Immature natural killer cell (primary cell): ENCODE data around the gene KBTBD13. TPM values are rescaled to one million over a fixed set of nuclear protein-coding genes. Genes with fewer than 3 reads are reported as not detected.
A peak's percentile ranks its signal among the peaks of the same experiment; 100 is the strongest.

Source experiments
- DNase-seq, 3 donors: peaks; one replicate each; pipeline ENCODE4 v3.0.0; 2022; ENCODE audit warnings: mixed read lengths in 1 of 3
- H3K27ac Mint-ChIP-seq, 6 donors: one replicate each; pipeline ENCODE4 v1.8.0; 2020; ENCODE audit warnings: mixed read lengths in 6 of 6, mild to moderate bottlenecking in 5 of 6, inconsistent platforms in 4 of 6, moderate library complexity in 3 of 6
- H3K27me3 Mint-ChIP-seq, 3 donors: one replicate each; pipeline ENCODE4 v1.8.0; 2020 to 2021; ENCODE audit warnings: low read depth in 3 of 3, mild to moderate bottlenecking in 3 of 3, mixed read lengths in 3 of 3, moderate library complexity in 3 of 3, inconsistent platforms in 1 of 3
- H3K36me3 Mint-ChIP-seq, 3 donors: one replicate each; pipeline ENCODE4 v1.8.0; 2020; ENCODE audit warnings: mixed read lengths in 3 of 3, inconsistent platforms in 2 of 3, mild to moderate bottlenecking in 2 of 3
- H3K4me1 Mint-ChIP-seq, 2 donors: one replicate each; pipeline ENCODE4 v1.8.0; 2020; ENCODE audit warnings: inconsistent platforms in 2 of 2, mild to moderate bottlenecking in 2 of 2, mixed read lengths in 2 of 2, moderate library complexity in 1 of 2
- H3K4me3 Mint-ChIP-seq, 5 donors: one replicate each; pipeline ENCODE4 v1.8.0; 2020; ENCODE audit warnings: mild to moderate bottlenecking in 5 of 5, mixed read lengths in 5 of 5, inconsistent platforms in 3 of 5, moderate library complexity in 3 of 5
- H3K9me3 Mint-ChIP-seq, 6 donors: one replicate each; pipeline ENCODE4 v1.8.0; 2020; ENCODE audit warnings: mild to moderate bottlenecking in 6 of 6, mixed read lengths in 6 of 6, inconsistent platforms in 4 of 6, moderate library complexity in 3 of 6
- polyA plus RNA-seq, 3 donors: library from polyadenylated mRNA; unstranded; fragments of 300-500 nt; fragmentation: Illumina TruSeq; gene quantifications; one replicate each; pipeline ENCODE4 v1.2.3, GENCODE V29; 2021

KBTBD13 gene
- polyA plus RNA-seq, 3 donors from 2014 or later: not detected

- peaks cover 8 to 29% (median 14%) of the 10 kb centered on the region in 3 donors for H3K27me3 Mint-ChIP-seq
- no peaks in the 10 kb centered on the region for H3K36me3 Mint-ChIP-seq
- H3K4me1 Mint-ChIP-seq: peaks cover 8 to 15% of the 10 kb centered on the region in 2 donors
- H3K4me3 Mint-ChIP-seq: peak overlapping the region in 1 of 5 donors; percentile 36
- no peak overlapping the region for H3K27ac Mint-ChIP-seq
- no peaks in the 10 kb centered on the region for H3K9me3 Mint-ChIP-seq
- DNase-seq: no peak
Observed at GRCh38 chr15:65082303-65082953, 5.9 kb downstream of the KBTBD13 start.

GRCh38 chr15:65083262-65083701, 6.7 kb downstream of the KBTBD13 start:
- peaks cover 3 to 8% of the 10 kb centered on the region in 2 donors for H3K4me1 Mint-ChIP-seq
- H3K27ac Mint-ChIP-seq: no peak overlapping the region
- peaks cover 8 to 22% (median 12%) of the 10 kb centered on the region in 3 donors for H3K27me3 Mint-ChIP-seq
- no peak overlapping the region for H3K4me3 Mint-ChIP-seq
- no peaks in the 10 kb centered on the region for H3K36me3 Mint-ChIP-seq
- DNase-seq: no peak
- no peaks in the 10 kb centered on the region for H3K9me3 Mint-ChIP-seq

- peaks cover 7 to 18% (median 7%) of the 10 kb centered on the region in 3 donors for H3K27me3 Mint-ChIP-seq
- H3K27ac Mint-ChIP-seq: no peak overlapping the region
- H3K4me3 Mint-ChIP-seq: no peak overlapping the region
Observed at GRCh38 chr15:65084500-65085206, 8.1 kb downstream of the KBTBD13 start.

GRCh38 chr15:65085207-65085753, 8.7 kb downstream of the KBTBD13 start:
- no peaks in the 10 kb centered on the region for H3K36me3 Mint-ChIP-seq
- H3K27ac Mint-ChIP-seq: no peak overlapping the region
- DNase-seq: no peak
- peaks cover 3 to 8% of the 10 kb centered on the region in 2 donors for H3K4me1 Mint-ChIP-seq
- peaks cover 7 to 18% (median 7%) of the 10 kb centered on the region in 3 donors for H3K27me3 Mint-ChIP-seq
- no peak overlapping the region for H3K4me3 Mint-ChIP-seq
- H3K9me3 Mint-ChIP-seq: no peaks in the 10 kb centered on the region

More at GRCh38 chr15:65084500-65085206, 8.1 kb downstream of the KBTBD13 start:
- Mint-ChIP-seq H3K36me3 (no peaks in the 10 kb centered on the region), H3K4me1 (peaks cover 3 to 8% of the 10 kb centered on the region in 2 donors), H3K9me3 (no peaks in the 10 kb centered on the region)
- no peak for DNase-seq

GRCh38 chr15:65085990-65086679, 9.6 kb downstream of the KBTBD13 start:
- peaks cover 3 to 8% of the 10 kb centered on the region in 2 donors for H3K4me1 Mint-ChIP-seq
- H3K4me3 Mint-ChIP-seq: no peak overlapping the region
- H3K27ac Mint-ChIP-seq: no peak overlapping the region
- no peak for DNase-seq
- peaks cover 7 to 18% (median 7%) of the 10 kb centered on the region in 3 donors for H3K27me3 Mint-ChIP-seq
- no peaks in the 10 kb centered on the region for H3K9me3 Mint-ChIP-seq
- no peaks in the 10 kb centered on the region for H3K36me3 Mint-ChIP-seq

GRCh38 chr15:65086680-65087111, 10.2 kb downstream of the KBTBD13 start:
- DNase-seq: no peak
- peaks cover 3 to 8% of the 10 kb centered on the region in 2 donors for H3K4me1 Mint-ChIP-seq
- no peaks in the 10 kb centered on the region for H3K9me3 Mint-ChIP-seq
- no peak overlapping the region for H3K4me3 Mint-ChIP-seq
- no peaks in the 10 kb centered on the region for H3K36me3 Mint-ChIP-seq
- H3K27ac Mint-ChIP-seq: no peak overlapping the region
- H3K27me3 Mint-ChIP-seq: peaks cover 7 to 14% (median 7%) of the 10 kb centered on the region in 3 donors

GRCh38 chr15:65087411-65087810, 10.9 kb downstream of the KBTBD13 start:
- no peaks in the 10 kb centered on the region for H3K36me3 Mint-ChIP-seq
- no peak for DNase-seq
- no peaks in the 10 kb centered on the region for H3K9me3 Mint-ChIP-seq
- peaks cover 4 to 10% (median 7%) of the 10 kb centered on the region in 3 donors for H3K27me3 Mint-ChIP-seq
- H3K27ac Mint-ChIP-seq: no peak overlapping the region
- peaks cover 3 to 6% of the 10 kb centered on the region in 2 donors for H3K4me1 Mint-ChIP-seq
- H3K4me3 Mint-ChIP-seq: no peak overlapping the region

GRCh38 chr15:65087873-65088642, 11.5 kb downstream of the KBTBD13 start:
- no peak overlapping the region for H3K4me3 Mint-ChIP-seq
- H3K27ac Mint-ChIP-seq: no peak overlapping the region
- H3K36me3 Mint-ChIP-seq: no peaks in the 10 kb centered on the region
- H3K9me3 Mint-ChIP-seq: no peaks in the 10 kb centered on the region
- no peak for DNase-seq
- no peaks in the 10 kb centered on the region for H3K4me1 Mint-ChIP-seq
- peaks cover under 1 to 7% (median 3%) of the 10 kb centered on the region in 3 donors for H3K27me3 Mint-ChIP-seq

- no peak for DNase-seq
- Mint-ChIP-seq H3K36me3 (no peaks in the 10 kb centered on the region), H3K27me3 (peaks cover 0 to 7% (median 3%) of the 10 kb centered on the region in 3 donors), H3K4me3 (no peak overlapping the region), H3K4me1 (no peaks in the 10 kb centered on the region), H3K27ac (no peak overlapping the region), H3K9me3 (no peaks in the 10 kb centered on the region)
Observed at GRCh38 chr15:65088643-65089021, 12.1 kb downstream of the KBTBD13 start.

- no peaks in the 10 kb centered on the region for H3K36me3 Mint-ChIP-seq
- H3K4me1 Mint-ChIP-seq: no peaks in the 10 kb centered on the region
- H3K27me3 Mint-ChIP-seq: peaks cover 0 to 3% (median 0%) of the 10 kb centered on the region in 3 donors
- no peak for DNase-seq
- peak overlapping the region in 1 of 6 donors; percentile 29 for H3K27ac Mint-ChIP-seq
- H3K9me3 Mint-ChIP-seq: no peaks in the 10 kb centered on the region
- no peak overlapping the region for H3K4me3 Mint-ChIP-seq
Observed at GRCh38 chr15:65089206-65089824, 12.8 kb downstream of the KBTBD13 start.

- no peak overlapping the region for H3K27ac Mint-ChIP-seq
- no peak for DNase-seq
- H3K4me1 Mint-ChIP-seq: no peaks in the 10 kb centered on the region
- H3K27me3 Mint-ChIP-seq: peaks cover 0 to 2% (median 0%) of the 10 kb centered on the region in 3 donors
- no peaks in the 10 kb centered on the region for H3K36me3 Mint-ChIP-seq
- H3K4me3 Mint-ChIP-seq: no peak overlapping the region
- no peaks in the 10 kb centered on the region for H3K9me3 Mint-ChIP-seq
Observed at GRCh38 chr15:65091946-65092770, 15.6 kb downstream of the KBTBD13 start.
